DOHH2 (cell line): ENCODE measurements around the gene PALM.

Experiments
- H3F3A ChIP-seq: fragments of 200-600 bp; sonication (generic), shearing (Covaris generic); 2 replicates; pipeline ENCODE4 v1.6.0; 2016; ENCODE audit warnings: antibody characterized with exemption, mild to moderate bottlenecking; ENCODE audit not compliant: control insufficient read depth, insufficient read depth
- H3K27ac ChIP-seq: fragments of 200-600 bp; sonication (generic); 2 replicates; pipeline ENCODE4 v1.5.1; 2014; ENCODE audit warnings: low read depth, mild to moderate bottlenecking, low read length, moderate library complexity
- H3K27me3 ChIP-seq: fragments of 200-600 bp; sonication (generic); 2 replicates; pipeline ENCODE4 v1.6.1; 2014; ENCODE audit warnings: mild to moderate bottlenecking, low read length, mixed read lengths; ENCODE audit not compliant: control insufficient read depth
- H3K36me3 ChIP-seq: fragments of 200-600 bp; sonication (generic); 2 replicates; pipeline ENCODE4 v1.6.1; 2014; ENCODE audit warnings: mild to moderate bottlenecking, low read length, moderate library complexity, mixed read lengths; ENCODE audit not compliant: control insufficient read depth
- H3K4me1 ChIP-seq: fragments of 200-600 bp; sonication (generic); 2 replicates; pipeline ENCODE4 v1.6.1; 2014; ENCODE audit warnings: mild to moderate bottlenecking, low read length, mixed read lengths; ENCODE audit not compliant: control insufficient read depth
- H3K4me2 ChIP-seq: fragments of 200-600 bp; sonication (generic); 2 replicates; pipeline ENCODE4 v1.6.0; 2014; ENCODE audit warnings: mild to moderate bottlenecking, low read length, moderate library complexity
- H3K4me3 ChIP-seq: fragments of 200-600 bp; sonication (generic); 2 replicates; pipeline ENCODE4 v1.5.1; 2014; ENCODE audit warnings: mild to moderate bottlenecking, low read length, mixed read lengths
- H3K79me2 ChIP-seq: fragments of 200-600 bp; sonication (generic); 2 replicates; pipeline ENCODE4 v1.6.1; 2014; ENCODE audit warnings: mild to moderate bottlenecking, low read length, mixed read lengths; ENCODE audit not compliant: control insufficient read depth
- H3K9me2 ChIP-seq: fragments of 200-600 bp; sonication (generic); replicated peaks from 2 replicates; pipeline ENCODE4 v1.6.1; 2014; ENCODE audit warnings: mild to moderate bottlenecking, low read length, mixed read lengths; ENCODE audit not compliant: control insufficient read depth
- H3K9me3 ChIP-seq: fragments of 200-600 bp; sonication (generic); 2 replicates; pipeline ENCODE4 v1.6.1; 2014; ENCODE audit warnings: antibody characterized with exemption, low read length, mixed read lengths; ENCODE audit not compliant: control insufficient read depth, insufficient read depth
- H4K20me1 ChIP-seq: fragments of 200-600 bp; sonication (generic); 2 replicates; pipeline ENCODE4 v1.6.0; 2014; ENCODE audit warnings: low read depth, mild to moderate bottlenecking, antibody characterized with exemption, low read length, moderate library complexity; ENCODE audit not compliant: control insufficient read depth, insufficient read depth
- EZH2phosphoT487 ChIP-seq: fragments of 200-600 bp; sonication (generic); IDR thresholded peaks from 2 replicates; pipeline ENCODE4 v1.6.1; 2017; ENCODE audit warnings: borderline replicate concordance, mild to moderate bottlenecking, antibody characterized with exemption, low read length, moderate library complexity, mixed read lengths
- TF ChIP-seq, protein P1 (sequence below): fragments of 200-600 bp; sonication (generic); IDR thresholded peaks from one replicate; pipeline ENCODE4 v1.5.1; 2014; ENCODE audit warnings: antibody characterized with exemption, mild to moderate bottlenecking, low read depth, low read length; ENCODE audit not compliant: poor library complexity, severe bottlenecking

PALM gene

DNA sequence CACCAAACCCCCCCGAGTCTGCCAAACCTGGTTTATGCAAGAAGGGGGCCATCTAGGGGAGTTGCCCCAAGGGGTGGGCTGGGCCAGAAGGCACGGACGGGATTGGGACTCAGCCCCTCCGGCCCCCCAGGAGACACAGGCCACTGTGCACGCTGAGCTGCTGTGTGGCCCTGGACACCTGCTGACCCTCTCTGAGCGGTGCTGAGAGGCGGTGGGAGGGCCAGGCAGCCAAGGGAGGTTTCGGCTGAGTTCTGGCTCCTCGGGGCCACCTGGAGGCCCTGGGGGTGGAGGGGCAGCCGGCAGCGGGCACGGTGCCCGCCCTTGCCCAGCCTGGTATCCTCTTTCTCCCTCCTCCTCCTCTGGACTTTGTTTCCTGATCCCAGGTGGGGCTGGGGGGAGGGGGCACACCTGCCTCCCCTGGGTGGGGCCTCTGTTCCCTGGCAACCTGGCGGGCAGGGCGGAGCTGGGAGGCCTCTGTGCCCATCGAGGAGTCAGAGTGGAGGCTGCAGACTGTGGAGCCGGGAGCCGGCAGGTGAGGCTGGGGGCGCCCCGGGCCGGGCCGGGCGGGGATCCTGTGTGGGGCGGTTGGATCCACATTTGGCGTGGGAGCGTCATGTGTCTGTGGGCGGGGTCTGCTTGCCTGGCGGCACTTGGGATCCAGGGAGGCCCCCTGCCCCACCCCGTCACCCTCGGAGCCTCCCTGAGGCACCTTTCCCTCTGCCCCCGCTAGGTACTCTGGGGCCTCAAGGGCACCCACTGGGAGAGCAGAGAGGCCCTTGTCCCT lies 42.1 kb downstream of the PALM start, which contains the start of gene MISP:
Gene MISP (plus strand): TSS at position 473 of the 784 bp plus-strand sequence. CDS start 5,835 bp downstream, outside the sequence.
- peaks cover 5% of the 10 kb centered on the region; the same call in 1 of the 2 replicates for H3K9me3 ChIP-seq
- H3K27ac ChIP-seq = no peak within 1 kb of the TSS
- TF ChIP-seq, protein P1, sequence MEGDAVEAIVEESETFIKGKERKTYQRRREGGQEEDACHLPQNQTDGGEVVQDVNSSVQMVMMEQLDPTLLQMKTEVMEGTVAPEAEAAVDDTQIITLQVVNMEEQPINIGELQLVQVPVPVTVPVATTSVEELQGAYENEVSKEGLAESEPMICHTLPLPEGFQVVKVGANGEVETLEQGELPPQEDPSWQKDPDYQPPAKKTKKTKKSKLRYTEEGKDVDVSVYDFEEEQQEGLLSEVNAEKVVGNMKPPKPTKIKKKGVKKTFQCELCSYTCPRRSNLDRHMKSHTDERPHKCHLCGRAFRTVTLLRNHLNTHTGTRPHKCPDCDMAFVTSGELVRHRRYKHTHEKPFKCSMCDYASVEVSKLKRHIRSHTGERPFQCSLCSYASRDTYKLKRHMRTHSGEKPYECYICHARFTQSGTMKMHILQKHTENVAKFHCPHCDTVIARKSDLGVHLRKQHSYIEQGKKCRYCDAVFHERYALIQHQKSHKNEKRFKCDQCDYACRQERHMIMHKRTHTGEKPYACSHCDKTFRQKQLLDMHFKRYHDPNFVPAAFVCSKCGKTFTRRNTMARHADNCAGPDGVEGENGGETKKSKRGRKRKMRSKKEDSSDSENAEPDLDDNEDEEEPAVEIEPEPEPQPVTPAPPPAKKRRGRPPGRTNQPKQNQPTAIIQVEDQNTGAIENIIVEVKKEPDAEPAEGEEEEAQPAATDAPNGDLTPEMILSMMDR = no peak
- TF ChIP-seq EZH2phosphoT487 = no peak

DNA sequence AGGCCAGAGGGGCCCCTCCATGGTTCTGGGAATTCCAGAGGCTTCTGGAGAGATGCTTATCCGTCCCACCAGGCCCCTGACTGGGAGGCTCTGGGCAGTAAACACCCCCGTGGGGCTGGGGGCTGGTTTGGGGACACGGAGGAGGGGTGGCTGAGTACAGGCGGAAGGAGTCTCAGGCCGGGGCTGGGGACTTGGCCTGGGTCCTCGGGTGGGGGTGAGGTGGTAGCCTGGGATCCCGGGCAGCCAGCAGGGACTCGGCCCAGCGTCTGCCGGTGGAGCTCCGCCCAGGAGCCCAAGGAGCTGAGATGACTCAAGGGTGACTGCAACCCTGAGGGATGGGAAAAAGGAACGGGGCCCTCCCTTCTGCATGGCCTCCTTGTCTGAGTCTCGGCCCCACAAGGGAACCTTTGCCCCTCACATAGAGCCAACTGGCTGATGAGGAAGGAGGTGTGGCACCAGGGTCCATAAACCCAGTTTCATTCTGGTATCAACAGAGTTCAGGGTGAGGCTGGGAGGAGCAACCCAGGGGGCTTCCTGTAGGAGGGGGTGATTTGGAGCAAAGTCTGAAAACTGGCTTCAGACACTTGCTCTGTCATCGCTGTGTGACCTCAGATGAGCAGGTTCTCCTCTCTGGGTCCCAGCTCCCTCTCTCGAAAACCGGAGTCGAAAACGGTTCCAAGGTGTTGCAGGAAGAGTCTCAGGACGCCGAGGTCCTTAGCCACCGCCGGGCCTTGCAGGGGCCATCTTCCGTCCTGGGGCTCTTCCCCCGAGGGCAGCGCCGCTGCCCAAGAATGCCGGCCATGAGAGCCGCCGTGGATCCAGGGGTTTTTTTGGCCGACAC lies 43.0 kb downstream of the PALM start:
- Histone ChIP-seq H3K27ac (no peak overlapping the region), H3K36me3 (no peaks in the 10 kb centered on the region), H3K4me2 (no peak overlapping the region), H3K79me2 (no peaks in the 10 kb centered on the region), H3K4me3 (no peak overlapping the region), H3K9me3 (peaks cover 10% of the 10 kb centered on the region; the same call in 1 of the 2 replicates), H3K9me2 (no peaks in the 10 kb centered on the region), H3K4me1 (no peaks in the 10 kb centered on the region), H4K20me1 (no peaks in the 10 kb centered on the region), H3K27me3 (no peaks in the 10 kb centered on the region), H3F3A (no peaks in the 10 kb centered on the region)
- TF ChIP-seq, protein P1 = no peak
- no peak for TF ChIP-seq EZH2phosphoT487

More for the DNA sequence above, 42.1 kb downstream of the PALM start, which contains the start of gene MISP:
- H3K4me1 ChIP-seq = no peaks in the 10 kb centered on the region
- no peak within 1 kb of the TSS for H3K4me3 ChIP-seq
- no peaks in the 10 kb centered on the region for H3K9me2 ChIP-seq
- H3K4me2 ChIP-seq = no peak within 1 kb of the TSS
- H4K20me1 ChIP-seq = no peaks in the 10 kb centered on the region
- no peaks in the 10 kb centered on the region for H3F3A ChIP-seq
- no peaks in the 10 kb centered on the region for H3K36me3 ChIP-seq
- no peaks in the 10 kb centered on the region for H3K79me2 ChIP-seq
- H3K27me3 ChIP-seq = no peaks in the 10 kb centered on the region

DNA sequence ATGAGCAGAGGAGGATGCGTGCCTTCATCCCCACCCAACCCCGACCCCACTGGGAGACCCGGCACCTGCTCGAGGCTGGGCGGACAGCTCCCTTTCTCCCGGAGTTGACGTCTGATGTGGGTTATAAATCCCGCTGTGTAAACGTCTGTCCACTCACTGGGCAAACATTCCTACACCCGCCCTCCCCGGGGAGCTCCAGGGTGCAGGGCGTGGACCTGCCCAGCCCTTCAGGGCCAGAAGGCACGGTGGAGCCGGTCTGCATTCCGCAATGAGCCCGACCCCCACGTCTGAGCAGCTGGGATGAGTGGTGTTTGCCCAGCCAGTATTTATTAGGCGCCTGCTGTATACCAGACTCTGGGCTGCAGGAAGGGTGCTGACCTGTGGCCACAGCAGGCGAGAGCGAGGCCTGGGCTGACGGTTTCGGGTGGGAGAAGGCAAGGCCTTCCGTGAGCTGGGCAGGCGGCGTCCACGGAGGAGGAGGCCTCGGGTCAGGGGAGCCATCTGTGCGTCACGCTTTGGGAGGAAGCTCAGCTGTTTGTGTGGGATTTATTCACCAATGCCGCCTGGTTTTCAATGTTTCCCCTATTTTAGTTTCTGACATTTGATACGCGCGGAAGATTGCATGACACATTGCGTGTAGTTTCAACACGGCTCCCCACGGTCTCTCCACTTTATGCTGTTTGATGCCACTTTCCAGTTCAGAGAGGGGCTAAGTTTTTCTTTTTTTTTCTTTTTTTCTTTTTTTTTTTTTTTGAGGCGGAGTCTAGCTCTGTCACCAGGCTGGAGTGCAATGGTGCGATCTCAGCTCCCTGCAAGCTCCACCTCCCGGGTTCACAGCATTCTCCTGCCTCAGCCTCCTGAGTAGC lies 44.1 kb downstream of the PALM start:
- no peaks in the 10 kb centered on the region for H3K4me1 ChIP-seq
- TF ChIP-seq, protein P1 = no peak
- no peak for TF ChIP-seq EZH2phosphoT487
- H3K9me3 ChIP-seq = peaks cover 17% of the 10 kb centered on the region; the same call in 1 of the 2 replicates
- H3K27me3 ChIP-seq = no peaks in the 10 kb centered on the region
- H3F3A ChIP-seq = no peaks in the 10 kb centered on the region
- no peak overlapping the region for H3K27ac ChIP-seq
- H3K4me2 ChIP-seq = no peak overlapping the region
- H4K20me1 ChIP-seq = no peaks in the 10 kb centered on the region
- no peaks in the 10 kb centered on the region for H3K36me3 ChIP-seq
- no peak overlapping the region for H3K4me3 ChIP-seq
- no peaks in the 10 kb centered on the region for H3K9me2 ChIP-seq
- H3K79me2 ChIP-seq = no peaks in the 10 kb centered on the region
